ENCODE results near the gene TGFBRAP1. TPM values are rescaled to one million over a fixed set of nuclear protein-coding genes. Genes with fewer than 3 reads are reported as not detected.

Gene TGFBRAP1
- polyA plus RNA-seq, 4 donors = 14.3 to 17.3 (median 15.4) TPM

GRCh38 chr2:105242286-105242993 is 87.1 kb downstream of the TGFBRAP1 start:
- no peak for DNase-seq (ENCODE audit: low read depth in 4 of 4, low spot score in 3 of 4)

- no peak for DNase-seq (ENCODE audit: low read depth in 4 of 4, low spot score in 3 of 4)
These were observed 88.1 kb downstream of the TGFBRAP1 start, which contains the start of gene GPR45 for GRCh38 chr2:105241443-105241842. TSS of gene GPR45 (plus strand) at chr2:105241743. CDS start at chr2:105241859, 116 bp downstream.

GRCh38 chr2:105239924-105240323 is 89.6 kb downstream of the TGFBRAP1 start:
- no peak for DNase-seq (ENCODE audit: low read depth in 4 of 4, low spot score in 3 of 4)

GRCh38 chr2:105238664-105239240 is 90.8 kb downstream of the TGFBRAP1 start:
- no peak for DNase-seq (ENCODE audit: low read depth in 4 of 4, low spot score in 3 of 4)

GRCh38 chr2:105237045-105237765 is 92.3 kb downstream of the TGFBRAP1 start:
- DNase-seq (ENCODE audit: low read depth in 4 of 4, low spot score in 3 of 4) = no peak

- DNase-seq (ENCODE audit: low read depth in 4 of 4, low spot score in 3 of 4) = no peak
These were observed 93.5 kb downstream of the TGFBRAP1 start for GRCh38 chr2:105236060-105236424.

- peak; percentile 55 to 79 (median 68) for DNase-seq (ENCODE audit: low read depth in 4 of 4, low spot score in 3 of 4)
These were observed 94.0 kb downstream of the TGFBRAP1 start for GRCh38 chr2:105235388-105236059.

- DNase-seq (ENCODE audit: low read depth in 4 of 4, low spot score in 3 of 4) = no peak
These were observed 98.3 kb downstream of the TGFBRAP1 start for GRCh38 chr2:105231232-105231619.

- no peak for DNase-seq (ENCODE audit: low read depth in 4 of 4, low spot score in 3 of 4)
These were observed 105.1 kb downstream of the TGFBRAP1 start for GRCh38 chr2:105224444-105224843.

- DNase-seq (ENCODE audit: low read depth in 4 of 4, low spot score in 3 of 4) = no peak
These were observed 108.9 kb downstream of the TGFBRAP1 start for GRCh38 chr2:105220604-105221003.

- DNase-seq (ENCODE audit: low read depth in 4 of 4, low spot score in 3 of 4) = no peak
These were observed 113.8 kb downstream of the TGFBRAP1 start for GRCh38 chr2:105215586-105216192.

Other genes with a start within 250 kb of the TGFBRAP1 start
- under 1 TPM in 3 of 4 donors, not detected in 1; 0.13 to 0.26 (median 0.19) TPM for gene GPR45, start 88.0 kb downstream of the TGFBRAP1 start, polyA plus RNA-seq (ENCODE audit: insufficient read length in 4 of 4)
- 10 to 100 TPM; 24.5 to 28.4 (median 25.4) TPM for gene C2orf49, start 7.8 kb upstream of the TGFBRAP1 start, polyA plus RNA-seq (ENCODE audit: insufficient read length in 4 of 4)
- 10 to 100 TPM; 31.7 to 80.5 (median 34.1) TPM for gene FHL2, start 69.3 kb upstream of the TGFBRAP1 start, polyA plus RNA-seq (ENCODE audit: insufficient read length in 4 of 4)

All from left renal pelvis (tissue), 4 donors.